Measurements from ENCODE around the gene RTP1. TPM values are rescaled to one million over a fixed set of nuclear protein-coding genes. Genes with fewer than 3 reads are reported as not detected.
"Not testable (repeated sequence)": the region's sequence is repeated elsewhere in the genome, so short reads cannot be mapped to it uniquely, and the experiment has no call there.

Gene RTP1
- total RNA-seq, 1 donor from 2014 or later, result not detected

DNA sequence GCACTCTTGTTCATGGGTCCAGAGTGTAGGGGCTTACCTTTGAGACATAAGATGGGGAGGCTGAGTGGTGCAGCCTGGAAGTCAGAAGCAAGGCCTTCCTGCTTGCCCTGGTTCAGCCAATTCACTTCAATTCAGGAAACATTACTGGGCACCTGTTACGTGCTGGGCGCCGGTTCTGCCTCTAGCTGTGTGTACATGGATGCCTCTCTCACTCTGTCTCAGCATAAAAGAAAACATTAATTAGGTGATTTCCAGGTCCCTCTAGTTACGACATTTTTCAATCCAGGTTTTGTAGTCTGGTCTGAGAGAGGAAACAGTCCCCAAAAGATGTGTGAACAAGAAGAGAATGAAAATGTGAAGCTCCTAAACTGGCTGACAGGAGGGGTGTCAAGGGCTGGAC lies 1.2 kb downstream of the RTP1 start:
- Histone ChIP-seq H3K4me3 (no peak overlapping the region), H3K9me3 (no peaks in the 10 kb centered on the region), H3K27ac (no peak overlapping the region), H3K36me3 (no peaks in the 10 kb centered on the region), H3K27me3 (no peaks in the 10 kb centered on the region), H3K4me1 (peaks cover 5 to 15% of the 10 kb centered on the region in 2 donors)
- TF ChIP-seq, protein P1, sequence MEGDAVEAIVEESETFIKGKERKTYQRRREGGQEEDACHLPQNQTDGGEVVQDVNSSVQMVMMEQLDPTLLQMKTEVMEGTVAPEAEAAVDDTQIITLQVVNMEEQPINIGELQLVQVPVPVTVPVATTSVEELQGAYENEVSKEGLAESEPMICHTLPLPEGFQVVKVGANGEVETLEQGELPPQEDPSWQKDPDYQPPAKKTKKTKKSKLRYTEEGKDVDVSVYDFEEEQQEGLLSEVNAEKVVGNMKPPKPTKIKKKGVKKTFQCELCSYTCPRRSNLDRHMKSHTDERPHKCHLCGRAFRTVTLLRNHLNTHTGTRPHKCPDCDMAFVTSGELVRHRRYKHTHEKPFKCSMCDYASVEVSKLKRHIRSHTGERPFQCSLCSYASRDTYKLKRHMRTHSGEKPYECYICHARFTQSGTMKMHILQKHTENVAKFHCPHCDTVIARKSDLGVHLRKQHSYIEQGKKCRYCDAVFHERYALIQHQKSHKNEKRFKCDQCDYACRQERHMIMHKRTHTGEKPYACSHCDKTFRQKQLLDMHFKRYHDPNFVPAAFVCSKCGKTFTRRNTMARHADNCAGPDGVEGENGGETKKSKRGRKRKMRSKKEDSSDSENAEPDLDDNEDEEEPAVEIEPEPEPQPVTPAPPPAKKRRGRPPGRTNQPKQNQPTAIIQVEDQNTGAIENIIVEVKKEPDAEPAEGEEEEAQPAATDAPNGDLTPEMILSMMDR (IDR thresholded peaks at IDR 0.05), result no peak
- intact Hi-C loops (cut with DNase I), result no loop called here
- no peak for DNase-seq (ENCODE audit: low spot score in 2 of 2)

DNA sequence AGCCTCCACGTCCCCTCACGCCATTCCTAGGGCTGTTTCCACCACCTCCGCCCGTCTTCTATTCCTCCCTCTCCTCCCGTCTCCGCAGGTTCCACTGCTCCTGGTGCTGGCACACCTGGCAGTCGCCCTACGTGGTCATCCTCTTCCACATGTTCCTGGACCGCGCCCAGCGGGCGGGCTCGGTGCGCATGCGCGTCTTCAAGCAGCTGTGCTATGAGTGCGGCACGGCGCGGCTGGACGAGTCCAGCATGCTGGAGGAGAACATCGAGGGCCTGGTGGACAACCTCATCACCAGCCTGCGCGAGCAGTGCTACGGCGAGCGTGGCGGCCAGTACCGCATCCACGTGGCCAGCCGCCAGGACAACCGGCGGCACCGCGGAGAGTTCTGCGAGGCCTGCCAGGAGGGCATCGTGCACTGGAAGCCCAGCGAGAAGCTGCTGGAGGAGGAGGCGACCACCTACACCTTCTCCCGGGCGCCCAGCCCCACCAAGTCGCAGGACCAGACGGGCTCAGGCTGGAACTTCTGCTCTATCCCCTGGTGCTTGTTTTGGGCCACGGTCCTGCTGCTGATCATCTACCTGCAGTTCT lies 2.3 kb downstream of the RTP1 start:
- H3K9me3 ChIP-seq; H3K36me3 ChIP-seq; H3K4me1 ChIP-seq; DNase-seq (ENCODE audit: low spot score in 2 of 2); H3K27me3 ChIP-seq; H3K27ac ChIP-seq; H3K4me3 ChIP-seq; intact Hi-C loops (cut with DNase I): not testable (repeated sequence)

DNA sequence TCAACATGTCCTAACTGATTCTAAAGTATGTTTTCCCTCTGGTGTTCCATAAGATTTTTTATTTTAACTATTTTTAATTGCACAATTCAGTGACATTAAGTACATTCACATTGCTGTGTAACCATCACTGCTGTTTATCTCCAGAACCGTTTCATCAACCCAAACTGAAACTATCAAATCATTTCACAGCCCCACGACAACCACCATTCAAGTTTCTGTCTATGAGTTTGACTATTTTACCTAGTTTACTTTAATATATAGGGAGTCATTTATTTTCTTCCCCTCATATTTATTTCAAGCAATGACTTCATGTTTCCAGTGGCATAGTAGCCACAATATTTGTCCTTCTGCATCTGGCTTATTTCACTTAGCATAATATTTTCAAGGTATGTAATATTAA lies 8.4 kb downstream of the RTP1 start:
- intact Hi-C loops (cut with DNase I), result no loop called here
- Histone ChIP-seq H3K36me3 (no peaks in the 10 kb centered on the region), H3K4me1 (peaks cover 3 to 29% of the 10 kb centered on the region in 2 donors)

DNA sequence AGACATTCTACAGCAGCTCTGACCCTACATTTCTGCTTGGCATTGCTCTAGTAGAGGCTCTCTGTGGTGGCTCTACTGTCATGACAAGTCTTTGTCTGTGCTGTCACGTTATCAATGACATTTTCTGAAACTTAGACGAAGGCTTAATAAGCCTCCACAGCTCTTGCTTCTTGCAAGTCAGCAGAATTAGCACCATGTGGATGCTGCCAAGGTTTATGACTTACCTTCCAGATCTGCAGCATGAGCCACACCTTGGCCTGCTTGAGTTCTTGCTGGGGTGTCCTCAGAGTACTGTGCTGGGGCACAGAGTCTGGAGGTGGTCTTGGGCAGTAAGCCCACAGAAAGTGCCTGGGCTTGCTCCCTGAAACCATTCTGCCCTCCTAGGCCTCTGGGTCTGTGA lies 9.8 kb downstream of the RTP1 start:
- Histone ChIP-seq H3K4me3 (no peak overlapping the region), H3K27me3 (no peaks in the 10 kb centered on the region), H3K27ac (peak overlapping the region; percentile 1 to 70), H3K9me3 (no peaks in the 10 kb centered on the region), H3K4me1 (peaks cover 7 to 42% of the 10 kb centered on the region in 2 donors), H3K36me3 (no peaks in the 10 kb centered on the region)
- DNase-seq (ENCODE audit: low spot score in 2 of 2), result no peak
- TF ChIP-seq, protein P1 (IDR thresholded peaks at IDR 0.05), result no peak
- intact Hi-C loops (cut with DNase I), result no loop called here

More for the DNA sequence above, 8.4 kb downstream of the RTP1 start:
- Histone ChIP-seq H3K27me3 (no peaks in the 10 kb centered on the region), H3K9me3 (no peaks in the 10 kb centered on the region), H3K27ac (no peak overlapping the region), H3K4me3 (no peak overlapping the region)
- TF ChIP-seq, protein P1 (IDR thresholded peaks at IDR 0.05), result no peak
- no peak for DNase-seq (ENCODE audit: low spot score in 2 of 2)

DNA sequence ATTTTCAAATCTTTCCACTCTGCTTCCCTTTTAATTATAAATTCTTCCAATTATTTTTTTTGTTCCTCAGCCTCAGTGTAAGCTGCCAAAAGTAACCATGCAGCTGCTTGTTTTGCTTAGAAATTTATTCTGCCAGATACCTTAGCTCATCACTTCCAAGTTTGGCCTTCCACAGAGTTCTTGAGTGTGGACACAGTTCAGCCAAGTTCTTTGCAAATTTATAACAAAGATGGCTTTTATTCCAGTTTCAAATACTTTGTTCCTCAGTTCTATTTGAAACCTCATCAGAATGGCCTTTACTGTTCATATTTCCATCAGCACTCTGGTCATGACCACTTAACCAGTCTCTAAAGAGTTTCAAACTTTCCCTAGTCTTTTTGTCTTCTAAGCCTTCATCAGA lies 10.3 kb downstream of the RTP1 start:
- H3K4me3 ChIP-seq, result no peak overlapping the region
- no peaks in the 10 kb centered on the region for H3K9me3 ChIP-seq
- peak overlapping the region; percentile 70 to 93 for H3K27ac ChIP-seq
- H3K36me3 ChIP-seq, result no peaks in the 10 kb centered on the region
- H3K4me1 ChIP-seq, result peaks cover 11 to 44% of the 10 kb centered on the region in 2 donors
- TF ChIP-seq, protein P1 (IDR thresholded peaks at IDR 0.05), result no peak
- intact Hi-C loops (cut with DNase I), result no loop called here
- no peak for DNase-seq (ENCODE audit: low spot score in 2 of 2)
- no peaks in the 10 kb centered on the region for H3K27me3 ChIP-seq

DNA sequence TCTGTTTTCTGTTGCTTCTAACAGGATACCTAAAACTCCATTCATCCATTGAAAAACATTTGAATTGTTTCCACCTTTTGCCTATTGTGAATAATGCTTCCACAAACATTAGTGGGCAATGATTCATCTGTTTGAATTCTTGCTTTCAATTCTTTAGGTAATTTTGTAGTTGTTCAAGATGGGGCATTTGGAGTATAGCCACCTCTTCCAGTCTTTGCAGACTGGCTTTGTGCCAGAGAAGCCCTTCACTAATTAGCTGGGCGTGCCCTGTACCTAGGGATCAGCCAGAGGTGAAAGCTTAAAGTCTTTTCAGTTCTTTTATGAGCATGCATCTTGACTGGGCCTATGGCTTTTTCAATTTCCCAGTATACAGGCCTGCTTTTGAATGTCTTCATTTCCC lies 10.9 kb downstream of the RTP1 start:
- peaks cover 12 to 44% of the 10 kb centered on the region in 2 donors for H3K4me1 ChIP-seq
- H3K4me3 ChIP-seq, result no peak overlapping the region
- no peaks in the 10 kb centered on the region for H3K27me3 ChIP-seq
- TF ChIP-seq, protein P1 (IDR thresholded peaks at IDR 0.05), result no peak
- H3K36me3 ChIP-seq, result no peaks in the 10 kb centered on the region
- H3K27ac ChIP-seq, result peak overlapping the region; percentile 70 to 93
- no peak for DNase-seq (ENCODE audit: low spot score in 2 of 2)
- intact Hi-C loops (cut with DNase I), result no loop called here
- no peaks in the 10 kb centered on the region for H3K9me3 ChIP-seq
